HUES48 (cell line): ENCODE data around the gene CCDC116.

Source experiments
- H3K27ac ChIP-seq: one replicate; pipeline ENCODE4 v1.7.0; 2013; ENCODE audit warnings: low read depth, low read length, inconsistent platforms
- H3K27me3 ChIP-seq: 2 replicates; pipeline ENCODE4 v1.6.1; 2013; ENCODE audit warnings: mild to moderate bottlenecking, low read length; ENCODE audit not compliant: control insufficient read depth, insufficient read depth
- H3K36me3 ChIP-seq: 2 replicates; pipeline ENCODE4 v1.6.1; 2013; ENCODE audit warnings: low read length; ENCODE audit not compliant: control insufficient read depth, insufficient read depth
- H3K4me1 ChIP-seq: 2 replicates; pipeline ENCODE4 v1.6.1; 2013; ENCODE audit warnings: mild to moderate bottlenecking, low read length; ENCODE audit not compliant: control insufficient read depth, insufficient read depth
- H3K4me3 ChIP-seq: 2 replicates; pipeline ENCODE4 v1.5.1; 2013; ENCODE audit warnings: mild to moderate bottlenecking, low read depth, low read length
- H3K9ac ChIP-seq: 2 replicates; pipeline ENCODE4 v1.6.1; 2013; ENCODE audit warnings: mild to moderate bottlenecking, low read depth, low read length, moderate library complexity
- H3K9me3 ChIP-seq: 2 replicates; pipeline ENCODE4 v1.6.1; 2013; ENCODE audit warnings: low read length; ENCODE audit not compliant: control insufficient read depth, insufficient read depth

The CCDC116 gene

DNA sequence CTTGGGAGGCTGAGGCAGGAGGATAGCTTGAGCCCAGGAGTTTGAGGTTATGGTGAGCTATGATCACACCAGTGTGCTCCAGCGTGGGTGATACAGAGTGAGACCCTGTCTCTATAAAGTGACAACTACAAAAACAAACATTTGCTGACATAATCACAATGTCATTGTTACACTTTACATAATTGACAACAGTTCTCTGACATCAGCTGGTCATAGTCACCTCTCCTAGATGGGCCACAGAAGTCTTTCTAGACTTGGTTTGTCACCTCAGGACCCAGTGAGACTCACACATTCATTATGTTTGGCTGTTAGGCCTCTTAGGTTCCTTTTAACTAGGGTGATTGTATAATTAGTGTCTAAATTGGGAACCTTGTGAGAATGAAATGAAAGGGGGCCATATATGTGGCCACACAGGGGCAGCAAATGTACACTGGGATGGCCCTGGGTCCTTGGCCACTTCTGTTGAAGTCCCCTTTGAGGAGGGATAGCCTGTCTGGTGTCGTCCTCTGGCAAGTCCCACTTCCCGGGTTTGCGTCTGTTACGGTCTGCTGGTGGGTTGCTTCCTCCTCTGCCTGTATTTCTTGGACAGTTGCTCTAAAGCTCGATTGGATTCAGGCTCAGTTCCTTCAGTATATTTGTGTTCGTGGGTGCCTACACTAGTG lies 27.4 kb downstream of the CCDC116 start:
- H3K27ac ChIP-seq, result no peak overlapping the region
- no peak overlapping the region for H3K4me3 ChIP-seq
- H3K9me3 ChIP-seq, result no peaks in the 10 kb centered on the region
- H3K27me3 ChIP-seq, result no peaks in the 10 kb centered on the region
- H3K9ac ChIP-seq, result no peak overlapping the region
- no peaks in the 10 kb centered on the region; the same call in 1 of the 2 replicates for H3K4me1 ChIP-seq
- H3K36me3 ChIP-seq, result no peaks in the 10 kb centered on the region

DNA sequence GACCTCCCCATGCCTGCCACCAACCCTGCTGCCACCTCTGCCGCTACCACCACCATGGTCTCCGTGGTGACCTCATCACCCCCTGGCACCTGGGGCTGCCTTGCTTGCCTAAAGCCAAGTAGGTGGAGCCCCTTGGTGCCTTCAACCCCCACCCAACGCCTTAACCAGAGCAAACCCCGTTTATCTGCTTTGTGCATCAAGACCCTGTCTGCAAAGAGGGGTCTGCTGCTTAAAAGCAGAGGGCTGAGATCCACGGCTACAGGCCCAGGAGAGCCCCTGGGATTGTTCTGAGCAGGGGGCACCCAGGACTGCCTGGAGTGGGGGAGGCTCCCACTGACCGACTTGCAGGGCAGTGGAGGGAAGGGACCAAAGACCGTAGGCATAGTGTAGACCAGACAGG lies 28.3 kb downstream of the CCDC116 start:
- Histone ChIP-seq H3K4me3 (no peak overlapping the region), H3K4me1 (no peaks in the 10 kb centered on the region; the same call in 1 of the 2 replicates), H3K36me3 (no peaks in the 10 kb centered on the region), H3K27ac (no peak overlapping the region), H3K9ac (no peak overlapping the region), H3K9me3 (no peaks in the 10 kb centered on the region), H3K27me3 (no peaks in the 10 kb centered on the region)

DNA sequence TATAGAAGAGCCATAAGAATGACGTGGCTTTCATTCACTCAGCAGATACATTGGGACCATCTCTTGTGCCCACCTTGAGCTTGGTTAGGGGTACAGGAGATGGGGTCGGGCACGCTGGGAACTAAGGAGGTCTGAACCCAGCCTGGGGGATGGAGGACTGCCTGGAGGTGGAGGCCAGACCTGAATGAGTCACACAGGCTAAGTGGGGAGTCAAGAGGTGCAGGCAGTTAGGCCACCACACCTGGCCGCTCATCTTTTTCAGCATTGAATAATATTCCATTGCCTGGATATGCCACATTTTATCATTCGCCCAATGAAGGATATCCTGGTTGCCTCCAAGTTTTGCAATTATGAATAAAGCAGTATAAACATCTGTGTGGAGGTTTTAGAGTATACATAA lies 29.4 kb downstream of the CCDC116 start:
- Histone ChIP-seq H3K36me3 (no peaks in the 10 kb centered on the region), H3K9ac (no peak overlapping the region), H3K27me3 (no peaks in the 10 kb centered on the region), H3K27ac (no peak overlapping the region), H3K9me3 (no peaks in the 10 kb centered on the region), H3K4me3 (no peak overlapping the region), H3K4me1 (no peaks in the 10 kb centered on the region; the same call in 1 of the 2 replicates)

DNA sequence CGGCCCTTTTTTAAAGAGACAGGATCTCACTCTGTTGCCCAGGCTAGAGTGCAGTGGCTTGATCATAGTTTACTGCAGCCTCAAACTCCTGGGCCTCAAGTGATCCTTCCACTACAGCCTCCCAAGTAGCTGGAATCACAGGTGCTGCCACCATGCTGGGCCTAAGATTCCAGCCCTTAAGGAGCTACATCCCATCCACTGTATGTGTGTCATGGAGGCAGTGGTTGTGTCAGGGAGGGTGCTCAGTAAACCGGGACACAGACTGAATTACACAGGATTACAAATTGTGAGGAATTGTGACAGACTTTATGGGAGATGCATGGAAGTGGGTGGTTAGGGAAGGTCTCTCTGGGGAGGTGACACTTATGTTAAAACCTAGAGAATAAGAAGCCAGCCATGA lies 31.2 kb downstream of the CCDC116 start:
- Histone ChIP-seq H3K9me3 (no peaks in the 10 kb centered on the region), H3K27ac (no peak overlapping the region), H3K4me1 (no peaks in the 10 kb centered on the region), H3K36me3 (no peaks in the 10 kb centered on the region), H3K27me3 (no peaks in the 10 kb centered on the region), H3K4me3 (no peak overlapping the region), H3K9ac (no peak overlapping the region)

DNA sequence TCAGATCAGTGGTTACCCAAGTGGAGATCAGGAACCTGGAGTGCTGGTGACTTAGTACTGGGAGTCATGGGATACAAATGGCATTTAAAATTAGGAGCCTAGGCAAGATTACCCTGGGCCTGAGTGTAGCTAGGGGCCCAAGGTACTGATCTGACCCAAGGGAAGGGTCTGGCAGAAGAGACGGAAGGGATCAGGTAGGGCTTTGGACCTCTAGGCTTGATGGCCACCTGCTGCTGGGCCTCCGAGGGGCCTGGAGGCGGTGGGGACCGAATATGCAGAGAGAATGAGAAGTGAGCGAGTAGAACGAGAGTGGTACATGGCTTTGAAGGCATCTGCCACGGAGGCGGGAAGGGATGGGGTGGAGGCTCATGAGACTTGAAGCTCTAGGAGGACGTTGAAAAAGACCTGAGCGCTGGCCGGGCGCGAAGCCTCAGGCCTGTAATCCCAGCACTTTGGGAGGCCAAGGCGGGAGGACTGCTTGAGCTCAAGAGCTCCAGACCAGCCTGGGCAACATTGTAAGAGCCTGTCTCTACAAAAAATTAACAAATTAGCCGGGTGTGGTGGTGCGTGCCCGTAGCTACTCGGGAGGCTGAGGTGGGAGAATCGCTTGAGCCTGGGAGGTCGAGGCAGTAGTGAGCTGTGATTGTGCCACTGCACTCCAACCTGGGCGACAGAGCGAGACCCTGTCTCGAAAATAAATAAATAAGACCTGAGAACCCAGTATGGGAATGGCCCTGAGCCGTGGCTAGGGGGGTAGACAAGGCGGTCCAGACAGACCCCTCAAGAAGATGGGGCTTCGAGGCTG lies 32.7 kb downstream of the CCDC116 start:
- Histone ChIP-seq H3K9me3 (no peaks in the 10 kb centered on the region), H3K9ac (no peak overlapping the region), H3K27ac (peak overlapping the region; percentile 90), H3K4me1 (no peaks in the 10 kb centered on the region), H3K27me3 (no peaks in the 10 kb centered on the region), H3K4me3 (peak overlapping the region; percentile 91), H3K36me3 (peaks cover 3% of the 10 kb centered on the region; the same call in 1 of the 2 replicates)

DNA sequence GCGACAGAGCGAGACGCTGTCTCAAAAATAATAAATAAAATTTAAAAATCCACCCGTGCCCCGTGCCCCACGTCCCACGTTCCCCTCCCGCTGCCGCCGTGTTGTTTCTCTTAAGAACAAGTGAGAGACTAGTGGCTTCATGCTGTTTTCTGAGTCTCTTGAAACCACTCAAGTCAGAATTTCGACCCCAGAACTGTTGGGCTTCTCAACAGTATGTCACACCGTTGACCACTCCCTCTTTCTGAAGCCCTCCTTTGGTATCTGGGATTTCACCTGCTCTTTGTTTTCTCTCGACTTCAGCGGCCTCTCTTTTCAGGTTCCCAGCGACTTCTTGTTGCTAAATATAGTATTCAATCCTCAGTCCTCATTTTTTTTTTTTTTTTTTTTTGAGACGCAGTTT lies 34.2 kb downstream of the CCDC116 start:
- H3K4me1 ChIP-seq, result no peaks in the 10 kb centered on the region
- no peak overlapping the region for H3K27ac ChIP-seq
- peaks cover 17% of the 10 kb centered on the region for H3K36me3 ChIP-seq
- no peaks in the 10 kb centered on the region for H3K27me3 ChIP-seq
- H3K9ac ChIP-seq, result no peak overlapping the region
- peak overlapping the region; percentile 91 for H3K4me3 ChIP-seq
- H3K9me3 ChIP-seq, result no peaks in the 10 kb centered on the region

DNA sequence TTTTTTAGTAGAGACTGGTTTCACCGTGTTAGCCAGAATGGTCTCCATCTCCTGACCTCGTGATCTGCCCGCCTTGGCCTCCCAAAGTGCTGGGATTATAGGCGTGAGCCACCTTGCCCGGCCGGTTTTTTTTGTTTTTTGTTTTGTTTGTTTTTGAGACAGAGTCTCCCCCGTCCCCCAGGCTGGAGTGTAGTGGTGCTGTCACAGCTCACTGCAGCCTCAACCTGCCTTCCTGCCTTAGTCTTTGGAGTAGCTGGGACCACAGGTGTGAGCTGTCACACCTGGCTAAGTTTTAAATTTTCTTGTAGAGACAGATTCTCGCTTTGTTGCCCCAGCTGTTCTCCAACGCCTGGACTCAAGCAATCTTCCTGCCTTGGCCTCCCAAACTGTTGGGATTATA lies 36.5 kb downstream of the CCDC116 start:
- Histone ChIP-seq H3K27me3 (no peaks in the 10 kb centered on the region), H3K4me1 (no peaks in the 10 kb centered on the region), H3K36me3 (peaks cover 36% of the 10 kb centered on the region), H3K4me3 (no peak overlapping the region), H3K9me3 (no peaks in the 10 kb centered on the region), H3K27ac (no peak overlapping the region), H3K9ac (no peak overlapping the region)

DNA sequence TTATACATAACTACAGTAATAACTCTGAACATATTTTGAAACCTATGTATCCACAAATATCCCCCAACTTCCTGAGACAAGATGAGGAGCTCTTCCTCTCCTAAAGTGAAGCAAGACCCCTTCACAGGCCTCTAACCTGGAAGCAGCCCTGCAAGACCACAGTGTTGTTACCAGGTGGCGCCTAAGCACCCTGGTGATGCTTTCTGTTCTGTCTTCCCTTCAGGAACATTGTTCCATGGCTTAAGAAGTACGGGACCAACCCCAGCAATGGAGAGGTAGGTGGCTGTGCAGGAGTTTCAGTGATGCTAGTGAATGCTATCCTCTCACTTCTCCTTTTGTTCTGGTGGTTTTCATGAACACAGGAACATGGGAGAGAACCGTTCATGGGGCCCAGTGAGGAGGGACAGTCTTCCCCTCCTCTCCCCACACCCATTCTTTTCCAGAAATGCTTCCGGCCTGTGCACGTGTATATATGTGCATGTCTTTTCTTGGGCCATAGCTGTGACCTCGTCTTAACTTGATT lies 39.6 kb downstream of the CCDC116 start:
- H3K27me3 ChIP-seq, result no peaks in the 10 kb centered on the region
- no peak overlapping the region for H3K27ac ChIP-seq
- no peaks in the 10 kb centered on the region for H3K4me1 ChIP-seq
- no peak overlapping the region for H3K9ac ChIP-seq
- no peaks in the 10 kb centered on the region for H3K9me3 ChIP-seq
- H3K4me3 ChIP-seq, result no peak overlapping the region
- peaks cover 53% of the 10 kb centered on the region for H3K36me3 ChIP-seq

DNA sequence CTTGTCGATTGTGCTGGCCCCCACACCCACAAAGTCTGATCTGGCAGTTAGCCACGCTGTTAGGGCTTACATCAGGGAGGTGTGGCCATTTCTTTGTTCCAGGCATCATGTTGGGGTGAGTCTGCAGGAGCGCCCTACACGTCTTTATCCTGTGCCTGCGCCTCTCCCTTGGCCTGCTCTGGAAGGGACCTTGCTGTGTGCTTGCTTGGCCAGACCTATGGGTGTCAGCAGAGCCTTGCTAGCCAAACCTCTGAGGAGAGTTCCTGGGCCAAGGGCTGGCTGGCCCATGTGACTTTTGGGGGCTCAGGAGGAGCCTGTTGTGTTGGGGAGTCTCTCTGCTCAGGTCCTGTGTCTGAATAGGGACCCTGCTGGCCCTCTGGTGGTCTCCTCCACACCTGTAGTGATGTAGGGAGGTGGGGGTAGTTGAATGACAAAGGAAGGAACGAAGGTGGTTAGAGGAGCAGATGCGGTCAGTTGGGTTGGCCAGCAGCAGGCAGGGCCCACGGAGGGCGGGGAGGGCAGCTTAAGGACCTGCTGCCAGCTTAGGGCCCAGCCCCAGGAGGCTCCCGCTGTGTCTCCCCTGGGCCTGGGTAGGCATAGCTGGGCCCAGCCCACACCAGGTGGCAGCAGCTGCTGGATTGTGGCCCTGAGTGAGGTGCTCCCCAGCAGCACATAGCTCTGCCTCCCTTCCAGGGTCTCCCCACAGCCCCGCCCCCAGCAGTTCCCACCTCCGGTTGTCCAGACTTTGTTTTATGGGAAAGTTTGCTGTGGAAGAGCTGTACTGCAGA lies 41.2 kb downstream of the CCDC116 start:
- Histone ChIP-seq H3K36me3 (peaks cover 53% of the 10 kb centered on the region), H3K27me3 (no peaks in the 10 kb centered on the region), H3K27ac (no peak overlapping the region), H3K4me1 (no peaks in the 10 kb centered on the region), H3K4me3 (no peak overlapping the region), H3K9ac (no peak overlapping the region; the same call in 1 of the 2 replicates), H3K9me3 (no peaks in the 10 kb centered on the region)

DNA sequence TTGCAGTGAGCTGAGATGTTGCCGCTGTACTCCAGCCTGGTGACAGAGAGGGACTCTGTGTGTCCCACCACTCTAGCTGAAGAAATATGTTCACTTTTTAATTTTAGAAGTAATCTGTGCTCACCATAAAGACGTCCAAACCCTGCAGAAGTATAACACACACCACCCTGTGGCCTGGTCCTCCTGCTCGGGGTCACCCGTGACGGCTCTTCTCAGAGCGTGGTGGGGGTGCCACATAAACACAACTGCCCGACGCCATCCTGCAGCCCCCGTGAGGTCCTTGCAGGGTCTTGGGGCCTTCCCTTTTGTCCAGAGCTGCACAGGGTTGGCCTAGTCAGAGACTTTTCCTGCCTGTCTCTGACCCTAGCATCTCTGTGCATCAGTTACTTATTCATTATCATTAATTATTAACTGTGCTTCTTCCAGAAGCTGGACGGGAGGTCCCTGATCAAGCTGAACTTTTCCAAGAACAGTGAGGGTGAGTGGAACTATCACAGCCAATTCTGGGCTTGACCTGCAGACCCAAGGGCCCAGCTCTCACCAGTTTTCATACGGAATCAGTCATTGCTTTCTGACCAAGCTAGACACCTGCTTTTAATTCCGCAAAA lies 42.2 kb downstream of the CCDC116 start:
- no peak overlapping the region for H3K4me3 ChIP-seq
- no peak overlapping the region for H3K27ac ChIP-seq
- no peaks in the 10 kb centered on the region for H3K4me1 ChIP-seq
- no peaks in the 10 kb centered on the region for H3K9me3 ChIP-seq
- H3K36me3 ChIP-seq, result peaks cover 52% of the 10 kb centered on the region
- no peaks in the 10 kb centered on the region for H3K27me3 ChIP-seq
- H3K9ac ChIP-seq, result no peak overlapping the region
